Left kidney (tissue), 2 donors: Measurements from ENCODE around the gene ATP1A4. TPM values are rescaled to one million over a fixed set of nuclear protein-coding genes. Genes with fewer than 3 reads are reported as not detected.

Experiments
- DNase-seq: peaks from one replicate; pipeline ENCODE4 v3.0.0-alpha.2; 2013
- polyA plus RNA-seq: library from polyadenylated mRNA; unstranded; fragments of 120-200 nt; gene quantifications from one replicate; pipeline ENCODE4 v1.2.1, GENCODE V29; 2013; ENCODE audit not compliant: insufficient read length

ATP1A4 gene
- polyA plus RNA-seq, 1 donor, result 0.15 TPM

- DNase-seq, result no peak
These were observed 20.6 kb downstream of the ATP1A4 start for GRCh38 chr1:160171980-160172379.

- DNase-seq, result no peak
These were observed 25.8 kb downstream of the ATP1A4 start for GRCh38 chr1:160177231-160177630.

DNA sequence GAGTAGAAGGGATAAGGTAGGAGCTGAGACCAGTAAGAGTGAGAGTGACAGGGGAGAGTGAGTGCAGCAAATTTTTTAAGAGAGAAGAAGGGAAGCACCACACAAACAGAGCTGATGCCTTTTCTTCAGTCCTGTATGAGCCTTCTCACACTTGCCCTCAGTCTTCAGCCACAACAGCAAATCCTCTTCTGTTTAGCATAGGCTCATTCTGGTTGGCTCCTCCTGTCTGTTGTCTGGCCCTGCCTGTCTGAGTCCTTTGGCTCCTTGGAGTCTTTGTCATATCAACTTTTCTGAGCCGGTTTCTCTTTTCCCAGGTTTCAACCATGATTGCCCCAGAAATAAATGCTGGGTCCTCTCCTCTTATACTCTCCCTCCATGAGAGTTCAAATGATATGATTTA is 26.3 kb downstream of the ATP1A4 start:
- no peak for DNase-seq

- DNase-seq, result no peak
These were observed 27.3 kb downstream of the ATP1A4 start for GRCh38 chr1:160178731-160179130.

GRCh38 chr1:160179336-160179735 is 27.9 kb downstream of the ATP1A4 start:
- no peak for DNase-seq

DNA sequence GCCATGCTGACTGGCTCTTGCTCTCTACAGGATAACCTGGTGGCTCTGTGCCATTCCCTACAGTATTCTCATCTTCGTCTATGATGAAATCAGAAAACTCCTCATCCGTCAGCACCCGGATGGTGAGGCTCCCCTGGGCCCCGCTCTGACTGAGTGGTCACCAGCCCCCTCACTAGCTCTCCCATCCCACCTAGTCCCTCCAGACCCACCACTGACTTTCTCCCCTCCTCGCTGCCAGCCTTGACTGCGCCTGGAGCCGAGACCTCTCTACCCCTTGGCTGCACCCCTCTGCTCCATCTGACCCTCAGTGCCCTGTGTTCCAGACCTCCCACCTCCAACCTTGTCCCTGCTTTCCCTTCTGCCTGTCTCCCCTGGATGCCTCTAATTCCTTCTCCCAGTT is 34.8 kb downstream of the ATP1A4 start:
- no peak for DNase-seq

- DNase-seq, result no peak
These were observed 35.3 kb downstream of the ATP1A4 start for GRCh38 chr1:160186729-160187128.

- DNase-seq, result no peak
These were observed 36.0 kb downstream of the ATP1A4 start for GRCh38 chr1:160187407-160187806.

DNA sequence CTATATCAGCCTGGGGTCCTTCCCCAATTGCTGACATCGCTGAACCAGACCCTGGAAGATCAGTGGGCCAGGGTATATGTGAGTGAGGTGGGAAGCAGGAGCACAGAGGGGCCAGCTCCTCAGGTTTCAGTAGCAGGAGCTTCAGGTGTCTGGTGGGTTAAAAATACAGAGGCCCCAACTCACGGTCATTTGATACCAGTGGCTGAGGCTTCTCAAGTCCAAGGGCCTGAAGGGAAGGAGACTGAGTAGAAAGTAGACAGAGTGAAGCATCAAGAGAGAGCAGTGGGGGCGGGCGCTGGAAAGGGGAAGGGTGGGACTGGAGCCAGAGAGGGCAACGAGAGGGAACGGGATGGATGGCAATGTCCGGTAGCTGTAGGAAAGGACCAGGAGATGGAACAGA is 36.9 kb downstream of the ATP1A4 start:
- DNase-seq, result no peak

DNA sequence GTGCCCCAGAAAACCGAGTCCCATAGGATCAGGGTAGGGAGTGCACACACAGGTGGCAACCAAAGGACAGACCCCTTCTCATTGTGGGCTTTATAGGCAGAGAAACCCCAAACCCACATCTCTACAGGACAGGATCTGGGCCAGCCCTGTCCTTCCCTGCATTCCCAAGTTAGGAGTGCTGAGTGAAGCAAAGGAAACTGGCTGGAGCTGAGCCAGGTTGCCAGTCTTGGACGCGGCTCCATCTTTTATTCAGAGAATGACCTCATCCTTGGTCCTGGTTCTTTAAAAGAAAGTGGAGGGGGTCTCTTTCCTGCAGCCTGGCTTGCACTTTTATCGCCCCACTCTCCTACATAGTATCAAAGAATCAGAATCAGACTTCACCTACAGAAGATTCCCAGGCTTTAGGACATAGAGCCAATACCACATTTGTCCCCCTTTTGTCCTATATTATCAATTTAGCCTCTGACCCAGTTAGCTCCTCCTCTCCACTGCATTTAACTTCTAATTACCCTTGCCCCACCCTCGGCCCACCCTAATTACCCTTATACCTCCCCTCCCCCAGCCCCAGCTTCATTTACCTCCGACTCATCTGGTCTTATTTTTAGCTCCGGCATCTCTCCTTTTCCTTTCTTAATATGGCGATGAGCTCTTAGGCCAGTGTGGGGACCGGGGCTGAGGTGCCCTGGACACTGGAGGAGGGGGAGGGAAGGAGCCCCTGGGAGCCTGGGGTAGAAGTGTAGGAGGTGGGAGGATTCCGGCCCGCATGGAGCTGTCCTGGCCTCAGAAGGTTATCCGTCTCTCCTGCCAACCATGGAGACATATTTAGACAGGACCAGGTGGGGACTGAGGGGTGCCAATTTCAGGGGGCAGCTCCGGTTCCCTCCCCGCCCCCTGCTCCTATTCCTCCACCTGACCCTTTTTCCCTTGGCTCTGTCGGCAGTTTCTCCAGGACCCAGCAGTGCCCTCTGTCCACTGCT is 38.5 kb downstream of the ATP1A4 start, which contains the start of gene CASQ1:
CASQ1 (plus strand) TSS at position 927 of the 977 bp plus-strand sequence. CDS start 177 bp downstream, outside the sequence.
- DNase-seq, result no peak

DNA sequence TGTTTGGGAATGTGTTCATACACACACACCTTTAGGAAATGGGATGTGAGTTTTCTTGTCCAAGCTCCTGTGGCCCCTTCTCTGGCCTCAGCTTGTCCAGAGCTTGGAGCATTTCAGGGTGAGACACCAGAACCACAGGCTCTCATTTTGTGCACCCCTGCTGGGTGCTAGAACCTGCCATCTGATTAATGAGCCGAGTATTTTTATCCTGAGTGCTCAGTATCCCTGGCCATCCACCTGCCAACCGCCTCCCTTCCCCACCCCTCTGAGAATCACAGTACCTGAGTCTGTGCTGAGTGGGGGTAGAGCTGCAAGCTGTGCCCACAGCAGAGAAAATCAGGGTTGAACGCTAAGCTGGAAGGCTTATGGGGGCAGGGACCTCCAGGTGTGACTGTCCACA is 40.4 kb downstream of the ATP1A4 start:
- no peak for DNase-seq

GRCh38 chr1:160192234-160192633 is 40.8 kb downstream of the ATP1A4 start:
- DNase-seq, result no peak

GRCh38 chr1:160193091-160193819 is 41.9 kb downstream of the ATP1A4 start:
- DNase-seq, result peak; percentile 89

GRCh38 chr1:160193832-160194736 is 42.7 kb downstream of the ATP1A4 start:
- DNase-seq, result no peak

DNA sequence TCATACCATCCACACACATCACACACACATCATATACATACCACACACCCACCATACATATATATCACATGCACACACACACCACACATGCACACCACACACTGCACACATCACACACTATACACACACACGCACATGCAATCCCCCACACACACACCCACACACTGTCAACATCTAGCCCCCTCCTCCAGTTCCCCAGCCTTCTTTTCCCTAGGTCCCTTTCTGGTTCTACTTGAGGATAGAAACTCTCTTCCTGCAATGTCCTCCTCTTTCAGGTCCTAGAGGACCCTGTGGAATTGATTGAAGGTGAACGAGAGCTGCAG is 43.3 kb downstream of the ATP1A4 start:
- no peak for DNase-seq

DNA sequence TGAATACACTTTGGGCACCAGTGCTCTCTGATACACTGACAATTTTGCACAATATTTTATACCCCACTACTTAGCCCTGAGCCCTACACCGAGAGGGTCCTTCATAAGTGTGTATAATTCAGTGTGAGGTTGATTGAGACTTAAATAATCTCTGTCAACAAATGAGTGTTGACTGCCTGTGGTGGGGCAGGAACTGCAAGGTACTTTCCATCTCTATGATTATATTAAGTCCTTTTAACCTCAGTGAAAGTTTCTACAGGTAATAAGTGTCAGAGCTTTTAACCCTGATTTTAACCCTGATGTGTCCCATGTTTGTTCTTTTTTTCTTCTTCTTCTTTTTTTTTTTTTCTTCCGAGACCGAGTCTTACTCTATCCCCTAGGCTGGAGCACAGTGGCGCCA is 44.7 kb downstream of the ATP1A4 start:
- DNase-seq, result no peak

- no peak for DNase-seq
These were observed 45.8 kb downstream of the ATP1A4 start for GRCh38 chr1:160197231-160197630.

DNA sequence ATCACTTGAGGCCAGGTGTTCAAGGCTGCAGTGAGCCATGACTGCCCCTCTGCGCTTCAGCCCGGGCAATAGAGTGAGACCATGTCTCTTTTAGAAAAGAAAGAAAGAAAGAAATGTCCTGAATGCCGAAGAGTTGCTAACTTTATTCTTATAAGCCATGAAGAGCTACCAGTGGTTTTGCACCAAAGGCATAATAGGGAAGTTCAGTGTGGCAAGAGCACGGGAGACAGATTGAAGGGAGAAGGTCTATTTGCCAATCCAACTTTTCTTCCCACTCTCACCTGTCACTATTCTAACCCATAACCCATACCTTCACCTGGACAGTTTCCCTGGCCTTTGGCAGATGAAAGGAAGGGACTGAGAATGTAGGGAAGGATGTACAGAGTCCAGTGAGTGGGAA is 49.4 kb downstream of the ATP1A4 start:
- DNase-seq, result no peak

GRCh38 chr1:160204526-160205241 is 53.3 kb downstream of the ATP1A4 start:
- DNase-seq, result no peak

- peak; percentile 75 for DNase-seq
These were observed 54.0 kb downstream of the ATP1A4 start, which contains the start of gene PEA15 for GRCh38 chr1:160205242-160206035. Gene PEA15, plus strand, starts transcription at chr1:160205384. Its CDS starts 6,161 bp downstream, at chr1:160211545.

DNA sequence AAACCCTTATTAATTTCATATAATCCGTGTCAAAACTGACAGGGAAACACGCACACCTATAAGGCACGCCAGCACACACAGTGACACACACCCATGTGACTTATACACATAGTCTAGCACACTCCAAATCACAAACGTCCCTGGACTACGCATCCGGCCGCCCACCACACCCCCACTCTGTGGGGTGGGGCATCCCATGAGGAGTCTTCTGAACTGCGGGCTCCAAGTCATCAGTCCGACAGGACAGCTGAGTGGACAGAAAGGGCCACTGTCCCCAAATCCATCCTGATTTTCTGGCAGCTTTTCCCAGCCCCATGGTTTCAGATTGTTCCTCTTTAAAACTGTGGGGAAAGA is 54.6 kb downstream of the ATP1A4 start:
- DNase-seq, result no peak
